HepG2 (cell line): ENCODE results near the gene CNPY4. TPM values are rescaled to one million over a fixed set of nuclear protein-coding genes. Genes with fewer than 3 reads are reported as not detected.

ENCODE experiments used
- AKAP8 ChIP-seq: sonication (generic); formaldehyde crosslinking; IDR thresholded peaks from 2 replicates; pipeline ENCODE4 v1.5.1; 2020; ENCODE audit warnings: mild to moderate bottlenecking, missing genetic modification reagents
- ASH2L ChIP-seq: fragments of 300-600, 200-600 bp; sonication (generic); IDR thresholded peaks from 2 replicates; pipeline ENCODE4 v1.7.0; 2017; ENCODE audit warnings: low read depth, mild to moderate bottlenecking, moderate library complexity, mixed read lengths, low read length; ENCODE audit not compliant: insufficient read length
- CREBL2 ChIP-seq: sonication (generic); formaldehyde crosslinking; IDR thresholded peaks from 2 replicates; pipeline ENCODE4 v1.8.1; 2023; ENCODE audit warnings: missing genetic modification reagents, mild to moderate bottlenecking, borderline replicate concordance
- FIP1L1 ChIP-seq: fragments of 200-400 bp; formaldehyde crosslinking; IDR thresholded peaks from 2 replicates; pipeline ENCODE4 v1.6.1; 2018; ENCODE audit warnings: low read depth, mild to moderate bottlenecking, low read length, moderate library complexity, borderline replicate concordance; ENCODE audit not compliant: insufficient read depth
- HNRNPK ChIP-seq: fragments of 200-400 bp; formaldehyde crosslinking; IDR thresholded peaks from 2 replicates; pipeline ENCODE4 v1.6.1; 2018; ENCODE audit warnings: low read length, low read depth, moderate library complexity, mild to moderate bottlenecking; ENCODE audit not compliant: poor library complexity, severe bottlenecking
- POLR2G ChIP-seq: fragments of 200-400 bp; formaldehyde crosslinking; IDR thresholded peaks from 2 replicates; pipeline ENCODE4 v1.6.1; 2018; ENCODE audit warnings: mild to moderate bottlenecking, low read depth, low read length, moderate library complexity
- RFXANK ChIP-seq: IDR thresholded peaks from 2 replicates; pipeline ENCODE4 v1.6.1; 2016
- SNAPC4 ChIP-seq: sonication (generic); formaldehyde crosslinking; IDR thresholded peaks from 2 replicates; pipeline ENCODE4 v1.4.0; 2020; ENCODE audit warnings: mild to moderate bottlenecking, missing genetic modification reagents
- SP2 ChIP-seq: sonication (generic); formaldehyde crosslinking; IDR thresholded peaks from 2 replicates; pipeline ENCODE4 v1.5.1; 2020; ENCODE audit warnings: mild to moderate bottlenecking, missing genetic modification reagents
- SRSF1 ChIP-seq: fragments of 200-400 bp; formaldehyde crosslinking; optimal IDR thresholded peaks from 2 replicates; pipeline ENCODE3; 2017; ENCODE audit warnings: mild to moderate bottlenecking, low read depth, low read length, moderate library complexity
- TCF7L2 ChIP-seq: IDR thresholded peaks from 2 replicates; pipeline ENCODE4 v1.6.1; 2011; ENCODE audit warnings: mild to moderate bottlenecking, low read depth, low read length, moderate library complexity
- TMF1 ChIP-seq: sonication (generic); formaldehyde crosslinking; IDR thresholded peaks from 2 replicates; pipeline ENCODE4 v1.8.1; 2022; ENCODE audit warnings: low read depth, missing genetic modification reagents
- ZNF3 ChIP-seq: IDR thresholded peaks from 2 replicates; pipeline ENCODE4 v1.7.0; 2017; ENCODE audit warnings: inconsistent platforms
- ZNF674 ChIP-seq: sonication (generic); formaldehyde crosslinking; IDR thresholded peaks from 2 replicates; pipeline ENCODE4 v1.5.0; 2020; ENCODE audit warnings: low read depth, mild to moderate bottlenecking, missing genetic modification reagents
- ZNF724P ChIP-seq: sonication (generic); formaldehyde crosslinking; IDR thresholded peaks from 2 replicates; pipeline ENCODE4 v1.8.0; 2022; ENCODE audit warnings: missing genetic modification reagents, borderline replicate concordance
- ZNF782 ChIP-seq: sonication (generic); formaldehyde crosslinking; IDR thresholded peaks from 2 replicates; pipeline ENCODE4 v1.4.0; 2020; ENCODE audit warnings: missing genetic modification reagents, mild to moderate bottlenecking, borderline replicate concordance
- polyA plus RNA-seq, 8 experiments: library from polyadenylated mRNA; depleted of rRNA in 3 of 8; stranded (reverse) in 7 of 8; unstranded in 1 of 8; fragments of >200 nt; fragmentation: Illumina TruSeq in 4 of 8; extraction: Trizol in 4 of 8; gene quantifications; 2 replicates each; pipeline versions ENCODE4 v1.2.1 to v1.2.3, GENCODE V29; 2011 to 2016; ENCODE audit warnings: low read depth in 4 of 8, missing spikeins in 1 of 8, mixed read lengths in 1 of 8; ENCODE audit not compliant: insufficient read depth in 1 of 8
- total RNA-seq, 5 experiments: library from RNA; depleted of rRNA; stranded (reverse); fragments of >200 nt; fragmentation: Illumina TruSeq; extraction: Trizol; gene quantifications; 2 replicates each; pipeline ENCODE4 v1.2.3, GENCODE V29; 2016; ENCODE audit warnings: low read depth in 1 of 5
- TF ChIP-seq, protein P1 (sequence below): sonication (generic); formaldehyde crosslinking; IDR thresholded peaks from 2 replicates; pipeline ENCODE4 v1.5.0; 2020; ENCODE audit warnings: mild to moderate bottlenecking, missing genetic modification reagents
- TF ChIP-seq, protein P2 (sequence below): sonication (generic); formaldehyde crosslinking; IDR thresholded peaks from 2 replicates; pipeline ENCODE4 v1.5.0; 2020; ENCODE audit warnings: mild to moderate bottlenecking, low read depth, missing genetic modification reagents, borderline replicate concordance
- TF ChIP-seq, protein P3 (sequence below): sonication (generic); formaldehyde crosslinking; conservative IDR thresholded peaks from 2 replicates; pipeline ENCODE4 v1.8.0; 2022; ENCODE audit warnings: low read depth, missing genetic modification reagents

Gene CNPY4
- total and polyA plus RNA-seq, 2 of the 13 experiments (the other 11 are each of a cell fraction or from before 2014, with no cell fraction given): 6.2 to 12.7 TPM

DNA sequence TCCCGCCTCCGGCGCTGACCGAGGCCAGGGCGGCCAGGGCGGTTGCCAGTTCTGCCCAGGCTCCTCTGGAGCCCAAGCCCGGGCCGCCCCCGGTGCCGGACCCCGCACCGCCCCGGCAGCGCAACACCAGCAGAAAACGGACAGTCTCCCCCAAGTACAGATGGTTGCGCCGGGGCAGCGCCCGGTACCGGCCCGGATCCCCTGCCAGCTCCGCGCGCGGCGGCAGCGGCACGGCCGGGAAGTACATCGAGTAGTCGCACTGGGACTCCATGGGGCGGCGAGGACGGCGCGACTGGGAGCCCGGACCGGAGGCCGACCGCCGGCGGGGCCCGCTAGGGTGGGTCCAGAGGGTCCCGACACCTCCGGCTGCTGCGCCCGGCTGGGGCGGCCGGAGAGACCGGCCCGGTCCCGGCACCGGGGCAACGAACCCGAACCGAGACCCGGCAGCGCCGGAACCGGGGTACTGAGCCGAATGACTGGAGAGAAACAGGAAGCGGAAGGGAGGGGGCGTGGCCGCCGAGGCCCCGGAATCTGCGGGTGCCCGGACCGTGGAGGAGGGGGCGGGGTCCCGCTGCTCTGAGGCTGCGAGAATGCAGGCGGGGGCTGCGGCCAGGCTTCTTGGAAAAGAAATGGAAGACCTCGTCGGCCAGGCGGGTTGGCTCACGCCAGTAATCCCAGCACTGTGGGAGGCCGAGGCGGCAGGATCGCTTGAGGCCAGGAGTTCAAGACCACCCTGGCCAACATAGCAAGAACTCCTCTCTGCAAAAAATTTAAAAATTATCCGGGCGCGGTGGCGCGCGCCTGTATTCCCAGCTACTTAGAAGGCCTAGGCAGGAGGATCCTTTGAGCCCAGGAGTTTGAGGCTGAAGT, 39.0 kb downstream of the CNPY4 start, which contains the start of gene TRAPPC14 (continued):
- TF ChIP-seq, protein P1, sequence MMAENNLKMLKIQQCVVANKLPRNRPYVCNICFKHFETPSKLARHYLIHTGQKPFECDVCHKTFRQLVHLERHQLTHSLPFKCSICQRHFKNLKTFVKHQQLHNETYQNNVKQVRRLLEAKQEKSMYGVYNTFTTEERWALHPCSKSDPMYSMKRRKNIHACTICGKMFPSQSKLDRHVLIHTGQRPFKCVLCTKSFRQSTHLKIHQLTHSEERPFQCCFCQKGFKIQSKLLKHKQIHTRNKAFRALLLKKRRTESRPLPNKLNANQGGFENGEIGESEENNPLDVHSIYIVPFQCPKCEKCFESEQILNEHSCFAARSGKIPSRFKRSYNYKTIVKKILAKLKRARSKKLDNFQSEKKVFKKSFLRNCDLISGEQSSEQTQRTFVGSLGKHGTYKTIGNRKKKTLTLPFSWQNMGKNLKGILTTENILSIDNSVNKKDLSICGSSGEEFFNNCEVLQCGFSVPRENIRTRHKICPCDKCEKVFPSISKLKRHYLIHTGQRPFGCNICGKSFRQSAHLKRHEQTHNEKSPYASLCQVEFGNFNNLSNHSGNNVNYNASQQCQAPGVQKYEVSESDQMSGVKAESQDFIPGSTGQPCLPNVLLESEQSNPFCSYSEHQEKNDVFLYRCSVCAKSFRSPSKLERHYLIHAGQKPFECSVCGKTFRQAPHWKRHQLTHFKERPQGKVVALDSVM (CRISPR knock-in tag): 0 out of 2 replicates have a peak, but pooled peaks have one; percentile 31
- TF ChIP-seq, protein P2, sequence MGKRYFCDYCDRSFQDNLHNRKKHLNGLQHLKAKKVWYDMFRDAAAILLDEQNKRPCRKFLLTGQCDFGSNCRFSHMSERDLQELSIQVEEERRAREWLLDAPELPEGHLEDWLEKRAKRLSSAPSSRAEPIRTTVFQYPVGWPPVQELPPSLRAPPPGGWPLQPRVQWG (CRISPR knock-in tag): no peak
- TF ChIP-seq SRSF1: no peak
- no peak for TF ChIP-seq ZNF3 (CRISPR knock-in tag)
- peak; percentile 7; the same call in 1 of the 2 replicates for TF ChIP-seq SP2
- no peak for TF ChIP-seq ZNF724P
- no peak for TF ChIP-seq FIP1L1
- TF ChIP-seq CREBL2: no peak
- TF ChIP-seq ZNF782 (CRISPR knock-in tag): peak; percentile 45; the same call in 1 of the 2 replicates
- TF ChIP-seq TCF7L2: no peak
- TF ChIP-seq TMF1 (CRISPR knock-in tag): no peak
- TF ChIP-seq SNAPC4: no peak
- TF ChIP-seq POLR2G: peak; percentile 89
- no peak for TF ChIP-seq HNRNPK
- TF ChIP-seq, protein P3, sequence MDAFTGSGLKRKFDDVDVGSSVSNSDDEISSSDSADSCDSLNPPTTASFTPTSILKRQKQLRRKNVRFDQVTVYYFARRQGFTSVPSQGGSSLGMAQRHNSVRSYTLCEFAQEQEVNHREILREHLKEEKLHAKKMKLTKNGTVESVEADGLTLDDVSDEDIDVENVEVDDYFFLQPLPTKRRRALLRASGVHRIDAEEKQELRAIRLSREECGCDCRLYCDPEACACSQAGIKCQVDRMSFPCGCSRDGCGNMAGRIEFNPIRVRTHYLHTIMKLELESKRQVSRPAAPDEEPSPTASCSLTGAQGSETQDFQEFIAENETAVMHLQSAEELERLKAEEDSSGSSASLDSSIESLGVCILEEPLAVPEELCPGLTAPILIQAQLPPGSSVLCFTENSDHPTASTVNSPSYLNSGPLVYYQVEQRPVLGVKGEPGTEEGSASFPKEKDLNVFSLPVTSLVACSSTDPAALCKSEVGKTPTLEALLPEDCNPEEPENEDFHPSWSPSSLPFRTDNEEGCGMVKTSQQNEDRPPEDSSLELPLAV: no peak
- 0 out of 2 replicates have a peak, but pooled peaks have one; percentile 31 for TF ChIP-seq AKAP8
- TF ChIP-seq ASH2L: peak; percentile 86
- no peak for TF ChIP-seq ZNF674 (CRISPR knock-in tag)
- TF ChIP-seq RFXANK (CRISPR knock-in tag): no peak
